Measurements from ENCODE around the gene KRTAP9-8. TPM values are rescaled to one million over a fixed set of nuclear protein-coding genes. Genes with fewer than 3 reads are reported as not detected.
"Not testable (repeated sequence)": the region's sequence is repeated elsewhere in the genome, so short reads cannot be mapped to it uniquely, and the experiment has no call there.

KRTAP9-8 gene, protein sequence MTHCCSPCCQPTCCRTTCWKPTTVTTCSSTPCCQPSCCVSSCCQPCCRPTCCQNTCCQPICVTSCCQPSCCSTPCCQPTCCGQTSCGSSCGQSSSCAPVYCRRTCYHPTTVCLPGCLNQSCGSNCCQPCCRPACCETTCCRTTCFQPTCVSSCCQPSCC
- not detected for total RNA-seq
- polyA plus RNA-seq (ENCODE audit: insufficient read depth in 1 of 8, insufficient read length in 8 of 8, low replicate concordance in 1 of 8), result not detected
- long read RNA-seq, donor 1, result 0 reads
- long read RNA-seq, donor 2, result 0 reads
- long read RNA-seq, donor 3, result 0 reads
- long read RNA-seq, donor 4, result 0 reads
- long read RNA-seq, donor 5, result 0 reads
- long read RNA-seq, donor 6, result 0 reads
- long read RNA-seq, donor 7, result 0 reads
- long read RNA-seq, donor 8, result 0 reads
- long read RNA-seq, donor 9, result 0 reads
- long read RNA-seq, donor 10, result 0 reads
- long read RNA-seq, donor 11, result 0 reads

DNA sequence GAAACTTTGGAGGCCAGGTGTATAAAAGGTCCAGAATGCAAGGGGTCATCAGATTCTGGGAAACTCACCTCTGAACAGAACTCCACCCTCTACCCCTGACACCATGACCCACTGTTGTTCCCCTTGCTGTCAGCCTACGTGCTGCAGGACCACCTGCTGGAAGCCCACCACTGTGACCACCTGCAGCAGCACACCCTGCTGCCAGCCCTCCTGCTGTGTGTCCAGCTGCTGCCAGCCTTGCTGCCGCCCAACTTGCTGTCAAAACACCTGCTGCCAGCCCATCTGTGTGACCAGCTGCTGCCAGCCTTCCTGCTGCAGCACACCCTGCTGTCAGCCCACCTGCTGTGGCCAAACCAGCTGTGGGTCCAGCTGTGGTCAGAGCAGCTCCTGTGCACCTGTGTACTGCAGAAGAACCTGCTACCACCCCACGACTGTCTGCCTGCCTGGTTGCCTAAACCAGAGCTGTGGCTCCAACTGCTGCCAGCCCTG, at the start of gene KRTAP9-8:
Gene KRTAP9-8, plus strand, starts transcription at position 51 of the 489 bp plus-strand sequence. Its CDS starts 53 bp downstream, at position 104.
- not testable (repeated sequence) for H3K27me3 ChIP-seq (ENCODE audit: control insufficient read depth, insufficient read depth, low read length); H3K4me3 ChIP-seq (ENCODE audit: low read length); DNase-seq; H3K9me3 ChIP-seq (replicated peaks; ENCODE audit: control insufficient read depth, low read depth, low read length); H3K36me3 ChIP-seq (ENCODE audit: control insufficient read depth, insufficient read depth, low read length); H3K27ac ChIP-seq (ENCODE audit: low read length); H3K4me1 ChIP-seq (ENCODE audit: control insufficient read depth, insufficient read depth, low read length)
- 17% methylated on average over 2 of the region's 3 CpGs for WGBS (ENCODE audit: insufficient coverage)

DNA sequence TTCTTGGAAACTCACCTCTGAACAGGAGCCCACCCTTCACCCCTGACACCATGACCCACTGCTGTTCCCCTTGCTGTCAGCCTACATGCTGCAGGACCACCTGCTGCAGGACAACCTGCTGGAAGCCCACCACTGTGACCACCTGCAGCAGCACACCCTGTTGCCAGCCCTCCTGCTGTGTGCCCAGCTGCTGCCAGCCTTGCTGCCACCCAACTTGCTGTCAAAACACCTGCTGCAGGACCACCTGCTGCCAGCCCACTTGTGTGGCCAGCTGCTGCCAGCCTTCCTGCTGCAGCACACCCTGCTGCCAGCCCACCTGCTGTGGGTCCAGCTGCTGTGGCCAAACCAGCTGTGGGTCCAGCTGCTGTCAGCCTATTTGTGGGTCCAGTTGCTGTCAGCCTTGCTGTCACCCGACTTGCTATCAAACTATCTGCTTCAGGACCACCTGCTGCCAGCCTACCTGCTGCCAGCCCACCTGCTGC, 47.9 kb upstream of the KRTAP9-8 start, which contains the start of gene KRTAP9-1:
Gene KRTAP9-1, plus strand, starts transcription at position 51 of the 482 bp plus-strand sequence. Its CDS starts 0 bp downstream, at position 51.
- not testable (repeated sequence) for H3K4me1 ChIP-seq (ENCODE audit: control insufficient read depth, insufficient read depth, low read length); DNase-seq; H3K27me3 ChIP-seq (ENCODE audit: control insufficient read depth, insufficient read depth, low read length); H3K9me3 ChIP-seq (replicated peaks; ENCODE audit: control insufficient read depth, low read depth, low read length); H3K27ac ChIP-seq (ENCODE audit: low read length); H3K36me3 ChIP-seq (ENCODE audit: control insufficient read depth, insufficient read depth, low read length); H3K4me3 ChIP-seq (ENCODE audit: low read length)
- WGBS (ENCODE audit: insufficient coverage), result 83% methylated on average over 1 of the region's 1 CpG

- no peaks in the 10 kb centered on the region for H3K4me1 ChIP-seq (ENCODE audit: control insufficient read depth, insufficient read depth, low read length)
- WGBS (ENCODE audit: insufficient coverage), result 76% methylated on average over 3 of the region's 3 CpGs
Measured at GRCh38 chr17:41190328-41190727, 47.5 kb upstream of the KRTAP9-8 start.

DNA sequence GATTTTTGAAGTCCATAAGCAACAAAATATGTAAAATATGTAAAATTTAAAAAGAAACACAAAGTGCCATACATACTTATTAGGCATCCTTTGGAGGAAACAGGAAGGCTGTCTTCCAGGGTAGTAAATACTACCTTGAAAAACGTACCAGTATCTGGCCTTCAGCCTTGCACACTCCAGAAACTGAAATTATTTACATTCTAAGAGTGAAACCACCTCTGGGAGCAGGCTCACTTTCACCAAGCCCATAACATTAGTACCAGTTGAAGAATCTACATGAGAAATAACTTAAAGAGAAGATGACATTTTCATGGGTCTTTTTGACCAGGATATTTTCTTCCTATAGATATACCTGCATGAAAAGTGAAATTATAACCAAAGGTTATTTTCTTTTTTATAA, 41.7 kb upstream of the KRTAP9-8 start:
- H3K4me3 ChIP-seq (ENCODE audit: low read length), result no peak overlapping the region
- no peaks in the 10 kb centered on the region for H3K36me3 ChIP-seq (ENCODE audit: control insufficient read depth, insufficient read depth, low read length)
- no CpG with 5 or more reads among the region's 1 CpG for WGBS (ENCODE audit: insufficient coverage)
- no peaks in the 10 kb centered on the region for H3K4me1 ChIP-seq (ENCODE audit: control insufficient read depth, insufficient read depth, low read length)
- no peaks in the 10 kb centered on the region for H3K9me3 ChIP-seq (replicated peaks; ENCODE audit: control insufficient read depth, low read depth, low read length)
- H3K27me3 ChIP-seq (ENCODE audit: control insufficient read depth, insufficient read depth, low read length), result no peaks in the 10 kb centered on the region
- H3K27ac ChIP-seq (ENCODE audit: low read length), result no peak overlapping the region
- DNase-seq, result no peak

More at GRCh38 chr17:41190328-41190727, 47.5 kb upstream of the KRTAP9-8 start:
- no peaks in the 10 kb centered on the region for H3K36me3 ChIP-seq (ENCODE audit: control insufficient read depth, insufficient read depth, low read length)
- no peak overlapping the region for H3K27ac ChIP-seq (ENCODE audit: low read length)
- H3K4me3 ChIP-seq (ENCODE audit: low read length), result no peak overlapping the region
- peaks cover 2% of the 10 kb centered on the region for H3K27me3 ChIP-seq (ENCODE audit: control insufficient read depth, insufficient read depth, low read length)
- no peaks in the 10 kb centered on the region for H3K9me3 ChIP-seq (replicated peaks; ENCODE audit: control insufficient read depth, low read depth, low read length)
- no peak for DNase-seq

- 100% methylated on average over 1 of the region's 5 CpGs for whole genome bisulfite sequencing (ENCODE audit: insufficient coverage)
- H3K4me1 ChIP-seq (ENCODE audit: control insufficient read depth, insufficient read depth, low read length), result no peaks in the 10 kb centered on the region
- no peak overlapping the region for H3K27ac ChIP-seq (ENCODE audit: low read length)
- no peaks in the 10 kb centered on the region for H3K27me3 ChIP-seq (ENCODE audit: control insufficient read depth, insufficient read depth, low read length)
- H3K4me3 ChIP-seq (ENCODE audit: low read length), result no peak overlapping the region
- H3K36me3 ChIP-seq (ENCODE audit: control insufficient read depth, insufficient read depth, low read length), result no peaks in the 10 kb centered on the region
- no peak for DNase-seq
- no peaks in the 10 kb centered on the region for H3K9me3 ChIP-seq (replicated peaks; ENCODE audit: control insufficient read depth, low read depth, low read length)
Measured at GRCh38 chr17:41199421-41200078, 38.2 kb upstream of the KRTAP9-8 start.

DNA sequence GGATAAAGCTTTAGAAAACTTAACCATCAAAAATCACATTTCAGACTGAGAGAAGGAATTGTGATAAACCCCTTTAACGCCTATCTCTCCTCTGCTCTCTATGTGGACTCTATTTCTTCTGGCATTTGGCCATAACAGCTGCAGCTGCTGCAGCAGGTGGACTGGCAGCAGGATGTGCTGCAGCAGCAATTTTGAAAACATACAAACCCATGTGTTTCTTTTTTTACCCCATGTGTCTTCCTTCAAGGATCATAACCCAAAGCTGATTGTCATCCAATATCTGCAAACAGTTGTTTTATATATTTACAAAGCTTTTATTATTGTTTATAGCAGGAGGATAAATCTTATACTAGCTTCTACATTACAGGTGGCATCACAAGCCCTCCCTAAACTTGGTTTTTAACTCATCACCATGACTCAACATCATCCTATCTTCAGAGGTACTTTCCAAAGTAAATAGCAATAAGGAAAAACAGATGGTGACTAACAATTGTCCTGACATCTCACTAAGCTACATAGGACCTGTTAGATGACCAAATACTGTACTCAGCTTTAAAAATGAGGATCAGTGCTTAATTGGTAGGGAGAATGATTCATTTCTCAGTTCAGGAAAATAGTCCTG, 25.8 kb upstream of the KRTAP9-8 start:
- WGBS (ENCODE audit: insufficient coverage), result 20% methylated on average over 1 of the region's 1 CpG
- Histone ChIP-seq H3K27ac (ENCODE audit: low read length) (no peak overlapping the region), H3K27me3 (ENCODE audit: control insufficient read depth, insufficient read depth, low read length) (peaks cover 2% of the 10 kb centered on the region), H3K9me3 (replicated peaks; ENCODE audit: control insufficient read depth, low read depth, low read length) (no peaks in the 10 kb centered on the region), H3K4me3 (ENCODE audit: low read length) (no peak overlapping the region), H3K4me1 (ENCODE audit: control insufficient read depth, insufficient read depth, low read length) (no peaks in the 10 kb centered on the region), H3K36me3 (ENCODE audit: control insufficient read depth, insufficient read depth, low read length) (no peaks in the 10 kb centered on the region)
- DNase-seq, result peak; percentile 23

GRCh38 chr17:41212524-41213169, 25.2 kb upstream of the KRTAP9-8 start:
- WGBS (ENCODE audit: insufficient coverage), result 64% methylated on average over 6 of the region's 7 CpGs
- Histone ChIP-seq H3K27ac (ENCODE audit: low read length) (no peak overlapping the region), H3K4me3 (ENCODE audit: low read length) (no peak overlapping the region), H3K4me1 (ENCODE audit: control insufficient read depth, insufficient read depth, low read length) (no peaks in the 10 kb centered on the region), H3K27me3 (ENCODE audit: control insufficient read depth, insufficient read depth, low read length) (peaks cover 2% of the 10 kb centered on the region), H3K36me3 (ENCODE audit: control insufficient read depth, insufficient read depth, low read length) (no peaks in the 10 kb centered on the region), H3K9me3 (replicated peaks; ENCODE audit: control insufficient read depth, low read depth, low read length) (no peaks in the 10 kb centered on the region)
- DNase-seq, result peak; percentile 7

- Histone ChIP-seq H3K36me3 (ENCODE audit: control insufficient read depth, insufficient read depth, low read length) (no peaks in the 10 kb centered on the region), H3K4me3 (ENCODE audit: low read length) (no peak overlapping the region), H3K4me1 (ENCODE audit: control insufficient read depth, insufficient read depth, low read length) (no peaks in the 10 kb centered on the region), H3K27me3 (ENCODE audit: control insufficient read depth, insufficient read depth, low read length) (peaks cover 2% of the 10 kb centered on the region), H3K27ac (ENCODE audit: low read length) (no peak overlapping the region), H3K9me3 (replicated peaks; ENCODE audit: control insufficient read depth, low read depth, low read length) (no peaks in the 10 kb centered on the region)
- WGBS (ENCODE audit: insufficient coverage), result no CpG with 5 or more reads among the region's 1 CpG
- DNase-seq, result no peak
Measured at GRCh38 chr17:41215681-41216080, 22.1 kb upstream of the KRTAP9-8 start.

DNA sequence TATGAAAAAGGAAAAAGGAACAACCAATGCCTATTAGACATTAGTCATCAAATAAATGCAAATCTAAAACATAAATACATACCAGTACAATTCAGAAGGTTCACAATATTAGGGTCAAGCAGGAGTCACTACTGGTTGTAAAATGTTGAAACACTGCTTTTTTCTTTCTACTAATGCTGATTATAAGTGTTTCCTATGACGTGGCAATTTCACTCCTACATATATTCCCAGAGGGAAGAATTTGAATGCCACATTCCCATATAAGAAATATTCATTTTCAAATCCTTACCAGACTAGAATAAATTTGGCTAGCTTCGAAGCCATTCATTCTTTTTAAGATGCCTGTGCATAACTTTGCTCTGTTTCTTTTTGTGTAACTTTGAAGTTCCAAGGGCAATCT, 14.0 kb upstream of the KRTAP9-8 start:
- Histone ChIP-seq H3K27ac (ENCODE audit: low read length) (no peak overlapping the region), H3K36me3 (ENCODE audit: control insufficient read depth, insufficient read depth, low read length) (no peaks in the 10 kb centered on the region), H3K4me3 (ENCODE audit: low read length) (no peak overlapping the region), H3K27me3 (ENCODE audit: control insufficient read depth, insufficient read depth, low read length) (no peaks in the 10 kb centered on the region), H3K9me3 (replicated peaks; ENCODE audit: control insufficient read depth, low read depth, low read length) (no peaks in the 10 kb centered on the region), H3K4me1 (ENCODE audit: control insufficient read depth, insufficient read depth, low read length) (no peaks in the 10 kb centered on the region)
- DNase-seq, result no peak
- WGBS (ENCODE audit: insufficient coverage), result no CpG with 5 or more reads among the region's 2 CpGs

Data from muscle of leg (tissue), 16 donors.